H1 (cell line): ENCODE measurements around the gene UQCRQ. TPM values are rescaled to one million over a fixed set of nuclear protein-coding genes. Genes with fewer than 3 reads are reported as not detected.

Experiments used
- ASH2L ChIP-seq: fragments of 200-600, 300-600 bp; sonication (generic); IDR thresholded peaks from one replicate; pipeline ENCODE4 v1.7.1; 2017; ENCODE audit warnings: low read length
- MAX ChIP-seq: IDR thresholded peaks from 2 replicates; pipeline ENCODE4 v1.6.1; 2012; ENCODE audit warnings: inconsistent platforms
- PHF8 ChIP-seq: fragments of 200-600 bp; sonication (generic); conservative IDR thresholded peaks from 2 replicates; pipeline ENCODE4 v1.7.1; 2012; ENCODE audit warnings: low read depth, mild to moderate bottlenecking, inconsistent platforms, low read length, moderate library complexity
- POLR2A ChIP-seq, 2 experiments: IDR thresholded peaks; 1 replicate in 1 of 2; 2 replicates in 1 of 2; pipeline ENCODE4 v1.6.1; 2011; ENCODE audit warnings: low read depth in 2 of 2, low read length in 2 of 2, mild to moderate bottlenecking in 2 of 2; ENCODE audit errors: control extremely low read depth in 1 of 2
- RAD21 ChIP-seq, 2 experiments: IDR thresholded peaks in 1 of 2; conservative IDR thresholded peaks in 1 of 2; 2 replicates each; pipeline ENCODE4 v1.6.1; 2011; ENCODE audit warnings: low read depth in 2 of 2, low read length in 2 of 2, improper control_type of control experiment in 1 of 2, inconsistent platforms in 1 of 2, mild to moderate bottlenecking in 1 of 2, moderate library complexity in 1 of 2
- TBP ChIP-seq: IDR thresholded peaks from 2 replicates; pipeline ENCODE4 v1.6.1; 2011; ENCODE audit warnings: low read depth, low read length, improper control_type of control experiment
- YY1 ChIP-seq: IDR thresholded peaks from 2 replicates; pipeline ENCODE4 v1.6.1; 2011; ENCODE audit warnings: low read depth, mild to moderate bottlenecking, low read length
- polyA plus RNA-seq, 7 experiments: library from polyadenylated mRNA; depleted of rRNA in 3 of 7; stranded (reverse) in 5 of 7; unstranded in 2 of 7; fragments of >200 nt in 5 of 7; fragments of 200-250 nt in 2 of 7; gene quantifications; 1 replicate in 5 of 7; 2 replicates in 1 of 7; 4 replicates in 1 of 7; pipeline versions ENCODE4 v1.2.1 to v1.2.3, GENCODE V29; 2011 to 2013; ENCODE audit warnings: missing spikeins in 2 of 7, mixed read lengths in 2 of 7
- total RNA-seq: library from RNA; stranded (reverse); fragmentation: NEBNext Ultra II Directional; extraction: Animal tissue kit (Norgen Biotek cat#: 25700); gene quantifications from 2 replicates; pipeline ENCODE4 v1.2.1, GENCODE V29; 2021

UQCRQ gene
- total and polyA plus RNA-seq, 2 of the 8 experiments (the other 6 are each of a cell fraction or from before 2014, with no cell fraction given) = 177 to 293 TPM

- TF ChIP-seq MAX = peak; percentile 6; the same call in 1 of the 2 replicates
- peak; percentile 34; the same call in 1 of the 2 replicates for TF ChIP-seq PHF8
- TF ChIP-seq YY1 = no peak
- no peak; a peak in 1 of 4 replicates for TF ChIP-seq RAD21 (IDR thresholded peaks at IDR 0.05 in 1 of 2, conservative IDR thresholded peaks at IDR 0.05 in 1 of 2; ENCODE audit: low read depth in 2 of 2, low read length in 2 of 2)
- TF ChIP-seq ASH2L = peak; percentile 69
- 0 out of 2 replicates have a peak, but pooled peaks have one; percentile 10 for TF ChIP-seq TBP
- peak in 1 of 2 experiments; percentile 36; a peak in 1 of 3 replicates for TF ChIP-seq POLR2A (IDR thresholded peaks at IDR 0.05; ENCODE audit: control extremely low read depth in 1 of 2, low read depth in 2 of 2, low read length in 2 of 2)
Observed at GRCh38 chr5:132825033-132825833, 41.2 kb upstream of the UQCRQ start (continued).
